Trophoblast cell (in vitro differentiated cells and primary cell): ENCODE measurements around the gene ZNF454. TPM values are rescaled to one million over a fixed set of nuclear protein-coding genes. Genes with fewer than 3 reads are reported as not detected.
A peak's percentile ranks its signal among the peaks of the same experiment; 100 is the strongest.

ENCODE experiments used
- DNase-seq, 2 donors: peaks; one replicate each; pipeline ENCODE4 v3.0.0-alpha.2; 2016
- H2AFZ ChIP-seq: 2 replicates; pipeline ENCODE4 v1.6.1; 2013; ENCODE audit warnings: low read length, moderate library complexity, mild to moderate bottlenecking; ENCODE audit not compliant: insufficient read depth, poor library complexity
- H2AK5ac ChIP-seq: 2 replicates; pipeline ENCODE4 v1.6.1; 2013; ENCODE audit warnings: mild to moderate bottlenecking, low read length
- H2BK120ac ChIP-seq: 2 replicates; pipeline ENCODE4 v1.6.1; 2013; ENCODE audit warnings: low read length, mild to moderate bottlenecking, moderate library complexity; ENCODE audit not compliant: insufficient read depth, poor library complexity
- H2BK12ac ChIP-seq: 2 replicates; pipeline ENCODE4 v1.6.1; 2013; ENCODE audit warnings: mild to moderate bottlenecking, low read length, moderate library complexity
- H2BK5ac ChIP-seq: 2 replicates; pipeline ENCODE4 v1.6.1; 2013; ENCODE audit warnings: low read length, low read depth, moderate library complexity, mild to moderate bottlenecking; ENCODE audit not compliant: poor library complexity
- H3K14ac ChIP-seq: 2 replicates; pipeline ENCODE4 v1.6.1; 2013; ENCODE audit warnings: mild to moderate bottlenecking, low read length
- H3K18ac ChIP-seq: 2 replicates; pipeline ENCODE4 v1.6.1; 2013; ENCODE audit warnings: mild to moderate bottlenecking, low read length
- H3K23ac ChIP-seq: 2 replicates; pipeline ENCODE4 v1.6.1; 2013; ENCODE audit warnings: low read length
- H3K27ac ChIP-seq: 2 replicates; pipeline ENCODE4 v1.5.1; 2013; ENCODE audit warnings: low read depth, mild to moderate bottlenecking, inconsistent platforms, low read length, moderate library complexity
- H3K27me3 ChIP-seq: 2 replicates; pipeline ENCODE4 v1.6.1; 2013; ENCODE audit warnings: inconsistent platforms, mild to moderate bottlenecking, low read length, moderate library complexity; ENCODE audit not compliant: insufficient read depth
- H3K36me3 ChIP-seq, 2 experiments: 1 replicate in 1 of 2; 2 replicates in 1 of 2; pipeline ENCODE4 v1.6.1; 2013; ENCODE audit warnings: low read length in 2 of 2, mild to moderate bottlenecking in 2 of 2, moderate library complexity in 1 of 2; ENCODE audit not compliant: insufficient read depth in 2 of 2, control insufficient read depth in 1 of 2
- H3K4ac ChIP-seq: 2 replicates; pipeline ENCODE4 v1.6.1; 2013; ENCODE audit warnings: low read depth, mild to moderate bottlenecking, low read length, moderate library complexity
- H3K4me1 ChIP-seq, 2 experiments: 1 replicate in 1 of 2; 2 replicates in 1 of 2; pipeline ENCODE4 v1.6.1; 2013; ENCODE audit warnings: low read length in 2 of 2, mild to moderate bottlenecking in 2 of 2, moderate library complexity in 1 of 2; ENCODE audit not compliant: insufficient read depth in 2 of 2, control insufficient read depth in 1 of 2
- H3K4me2 ChIP-seq: 2 replicates; pipeline ENCODE4 v1.6.1; 2013; ENCODE audit warnings: inconsistent platforms, mild to moderate bottlenecking, low read length, moderate library complexity
- H3K4me3 ChIP-seq: 2 replicates; pipeline ENCODE4 v1.5.1; 2013; ENCODE audit warnings: mild to moderate bottlenecking, low read depth, low read length, inconsistent platforms
- H3K79me1 ChIP-seq: one replicate; pipeline ENCODE4 v1.6.1; 2013; ENCODE audit warnings: low read length
- H3K79me2 ChIP-seq: 2 replicates; pipeline ENCODE4 v1.6.1; 2013; ENCODE audit warnings: low read length, mild to moderate bottlenecking; ENCODE audit not compliant: control insufficient read depth, insufficient read depth, poor library complexity
- H3K9ac ChIP-seq: 2 replicates; pipeline ENCODE4 v1.6.1; 2013; ENCODE audit warnings: mild to moderate bottlenecking, low read length
- H3K9me3 ChIP-seq: 2 replicates; pipeline ENCODE4 v1.6.1; 2013; ENCODE audit warnings: low read depth, mild to moderate bottlenecking, control low read depth, inconsistent platforms, low read length; ENCODE audit not compliant: insufficient read depth
- H4K12ac ChIP-seq: 2 replicates; pipeline ENCODE4 v1.6.1; 2013; ENCODE audit warnings: low read depth, mild to moderate bottlenecking, low read length, moderate library complexity
- H4K8ac ChIP-seq: 2 replicates; pipeline ENCODE4 v1.6.1; 2013; ENCODE audit warnings: low read depth, mild to moderate bottlenecking, low read length, moderate library complexity
- H4K91ac ChIP-seq: one replicate; pipeline ENCODE4 v1.6.1; 2013; ENCODE audit warnings: low read depth, mild to moderate bottlenecking, low read length, moderate library complexity
- WGBS: extraction: QIAGEN DNeasy Blood & Tissue Kit; methylation state at CpG from one replicate; pipeline ENCODE4 v1.1.7; 2013; ENCODE audit warnings: missing lambda C conversion rate; ENCODE audit not compliant: insufficient read length, insufficient coverage; ENCODE audit errors: extremely low coverage; 5-methylcytosine and 5-hydroxymethylcytosine counted together
- polyA plus RNA-seq: library from polyadenylated mRNA; stranded (reverse); fragments of 200-250 nt; gene quantifications from 2 replicates; pipeline ENCODE4 v1.2.3, GENCODE V29; 2013

ZNF454 gene
- 0.60 and 0.68 TPM in 2 replicates for polyA plus RNA-seq

GRCh38 chr5:178940569-178941360 is at the start of gene ZNF454:
Gene ZNF454, plus strand, starts transcription at chr5:178941198. Its CDS starts 1,594 bp downstream, at chr5:178942792.
- Histone ChIP-seq H3K9me3 (peaks cover 52% of the 10 kb centered on the region), H4K8ac (peak within 1 kb of the TSS; percentile 80), H2BK12ac (no peak within 1 kb of the TSS), H3K27ac (no peak within 1 kb of the TSS), H2BK5ac (no peak within 1 kb of the TSS), H4K91ac (peak within 1 kb of the TSS; percentile 50), H2AFZ (peak within 1 kb of the TSS; percentile 33), H3K4me1 (peaks cover 0 to 5% of the 10 kb centered on the region in 2 experiments), H4K12ac (peak within 1 kb of the TSS; percentile 39), H3K18ac (peak within 1 kb of the TSS; percentile 42), H3K4me3 (peak within 1 kb of the TSS; percentile 72), H3K79me2 (peaks cover 2% of the 10 kb centered on the region), H3K23ac (no peak within 1 kb of the TSS), H3K14ac (peak within 1 kb of the TSS; percentile 18), H2AK5ac (no peak within 1 kb of the TSS), H3K36me3 (no peaks in the 10 kb centered on the region), H3K9ac (peak within 1 kb of the TSS; percentile 2), H3K79me1 (peaks cover 7% of the 10 kb centered on the region), H3K27me3 (no peaks in the 10 kb centered on the region), H3K4ac (no peak within 1 kb of the TSS), H2BK120ac (no peak within 1 kb of the TSS), H3K4me2 (peak within 1 kb of the TSS; percentile 60)
- peak; percentile 85 to 92 for DNase-seq
- no CpG with 5 or more reads among the region's 69 CpGs for WGBS

DNA sequence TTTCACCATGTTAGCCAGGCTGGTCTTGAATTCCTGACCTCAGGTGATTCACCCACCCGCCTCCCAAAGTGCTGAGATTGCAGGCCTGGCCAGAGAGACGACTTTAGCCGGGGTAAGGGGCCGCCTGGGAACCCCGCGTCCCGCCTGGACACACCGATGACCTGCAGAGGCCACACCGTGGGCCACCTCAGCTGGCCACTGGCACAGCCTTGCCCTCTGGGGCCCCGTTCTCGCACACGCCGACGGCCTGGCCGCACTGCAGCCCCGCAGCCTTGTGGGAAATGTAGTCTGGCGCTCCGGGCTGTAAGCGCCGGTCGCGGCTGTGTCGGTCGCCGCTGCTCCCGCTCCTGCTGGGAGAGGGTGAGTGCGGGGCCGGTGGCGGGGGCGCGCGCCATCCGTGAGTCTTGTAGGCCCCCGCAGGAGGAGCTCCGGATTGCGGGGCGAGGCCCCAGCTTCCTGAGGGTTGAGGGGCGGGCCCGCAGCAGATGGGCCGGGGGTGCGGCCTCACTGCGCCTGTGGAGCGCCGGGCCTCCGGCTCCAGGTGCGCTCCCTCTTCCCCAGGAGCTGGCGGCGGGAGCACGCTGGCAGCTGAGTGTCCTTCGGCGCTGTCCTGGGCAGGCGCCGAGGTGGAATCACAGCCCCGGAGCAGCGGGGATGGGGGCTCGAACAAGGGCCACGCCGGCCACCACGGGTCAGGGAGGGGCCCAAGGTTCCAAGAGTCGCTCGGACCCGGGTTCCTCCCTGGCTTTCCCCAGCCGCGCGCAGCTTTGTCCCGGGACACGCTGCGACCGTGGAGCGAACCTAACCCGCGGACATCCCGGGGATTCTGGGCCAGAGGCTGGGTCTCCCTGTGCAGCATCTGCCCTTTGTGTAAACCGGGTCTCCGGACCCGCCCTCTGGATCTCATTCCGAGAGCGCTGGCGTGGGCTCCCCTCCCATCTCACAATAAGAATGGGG is 45.1 kb upstream of the ZNF454 start, which contains the start of gene ZFP2:
TSS of gene ZFP2 (plus strand) at position 299 of the 957 bp plus-strand sequence. CDS start 35,401 bp downstream, outside the sequence.
- peak within 1 kb of the TSS; percentile 96 for H2AFZ ChIP-seq
- peak within 1 kb of the TSS; percentile 77 for H3K4me3 ChIP-seq
- H3K4me1 ChIP-seq: no peaks in the 10 kb centered on the region
- peak within 1 kb of the TSS; percentile 86 for H4K91ac ChIP-seq
- H3K27me3 ChIP-seq: no peaks in the 10 kb centered on the region
- peak within 1 kb of the TSS; percentile 87 for H3K4me2 ChIP-seq
- peak; percentile 43 to 66 for DNase-seq
- peak within 1 kb of the TSS; percentile 90 for H3K18ac ChIP-seq
- peaks cover 9% of the 10 kb centered on the region for H3K79me1 ChIP-seq
- H3K9ac ChIP-seq: peak within 1 kb of the TSS; percentile 73
- H3K27ac ChIP-seq: peak within 1 kb of the TSS; percentile 6
- peak within 1 kb of the TSS; percentile 96 for H4K12ac ChIP-seq
- peaks cover 9% of the 10 kb centered on the region for H3K79me2 ChIP-seq
- H2AK5ac ChIP-seq: no peak within 1 kb of the TSS
- no CpG with 5 or more reads among the region's 79 CpGs for WGBS
- no peak within 1 kb of the TSS for H3K23ac ChIP-seq
- peak within 1 kb of the TSS; percentile 63 for H2BK12ac ChIP-seq
- peak within 1 kb of the TSS; percentile 83 for H3K14ac ChIP-seq
- peak within 1 kb of the TSS; percentile 96 for H2BK120ac ChIP-seq
- H3K36me3 ChIP-seq: peaks cover 0 to 1% of the 10 kb centered on the region in 2 experiments
- H2BK5ac ChIP-seq: peak within 1 kb of the TSS; percentile 83
- H3K9me3 ChIP-seq: no peaks in the 10 kb centered on the region
- H4K8ac ChIP-seq: peak within 1 kb of the TSS; percentile 99
- H3K4ac ChIP-seq: peak within 1 kb of the TSS; percentile 88

- Histone ChIP-seq H4K12ac (no peak overlapping the region), H2BK120ac (no peak overlapping the region), H3K36me3 (peaks cover 0 to 1% of the 10 kb centered on the region in 2 experiments), H4K8ac (no peak overlapping the region), H2AK5ac (no peak overlapping the region), H3K27ac (no peak overlapping the region), H3K4me1 (no peaks in the 10 kb centered on the region), H3K23ac (no peak overlapping the region), H3K9ac (no peak overlapping the region), H3K79me2 (peaks cover 9% of the 10 kb centered on the region), H3K4me3 (no peak overlapping the region), H2BK12ac (no peak overlapping the region), H2BK5ac (no peak overlapping the region), H3K4me2 (no peak overlapping the region), H3K9me3 (peaks cover 2% of the 10 kb centered on the region), H3K18ac (no peak overlapping the region), H3K27me3 (no peaks in the 10 kb centered on the region), H2AFZ (no peak overlapping the region), H3K79me1 (peaks cover 9% of the 10 kb centered on the region), H4K91ac (no peak overlapping the region), H3K14ac (no peak overlapping the region), H3K4ac (no peak overlapping the region)
- WGBS: no CpG with 5 or more reads among the region's 5 CpGs
- DNase-seq: no peak
These were observed 41.7 kb upstream of the ZNF454 start for GRCh38 chr5:178899289-178899688.

- no CpG with 5 or more reads among the region's 3 CpGs for WGBS
These were observed 38.1 kb upstream of the ZNF454 start for GRCh38 chr5:178902849-178903248.

More at GRCh38 chr5:178902849-178903248, 38.1 kb upstream of the ZNF454 start:
- H3K36me3 ChIP-seq: peaks cover 4 to 6% of the 10 kb centered on the region in 2 experiments
- no peak overlapping the region for H3K4ac ChIP-seq
- no peak overlapping the region for H3K4me3 ChIP-seq
- H4K8ac ChIP-seq: no peak overlapping the region
- no peak overlapping the region for H2BK12ac ChIP-seq
- H3K79me2 ChIP-seq: no peaks in the 10 kb centered on the region
- no peak overlapping the region for H2BK5ac ChIP-seq
- H2AK5ac ChIP-seq: no peak overlapping the region
- no peaks in the 10 kb centered on the region for H3K79me1 ChIP-seq
- no peaks in the 10 kb centered on the region for H3K27me3 ChIP-seq
- H3K14ac ChIP-seq: no peak overlapping the region
- no peak overlapping the region for H2BK120ac ChIP-seq
- no peak overlapping the region for H3K23ac ChIP-seq
- no peak overlapping the region for H2AFZ ChIP-seq
- no peak overlapping the region for H4K12ac ChIP-seq
- H3K9ac ChIP-seq: no peak overlapping the region
- H3K27ac ChIP-seq: no peak overlapping the region
- DNase-seq: no peak
- no peaks in the 10 kb centered on the region for H3K4me1 ChIP-seq
- H4K91ac ChIP-seq: no peak overlapping the region
- no peak overlapping the region for H3K4me2 ChIP-seq
- H3K18ac ChIP-seq: no peak overlapping the region
- H3K9me3 ChIP-seq: peaks cover 8% of the 10 kb centered on the region
